Measurements from ENCODE around the gene ANKRD31. TPM values are rescaled to one million over a fixed set of nuclear protein-coding genes. Genes with fewer than 3 reads are reported as not detected.

ANKRD31 gene
- total RNA-seq, 1 experiment from 2014 or later: 0.28 TPM

DNA sequence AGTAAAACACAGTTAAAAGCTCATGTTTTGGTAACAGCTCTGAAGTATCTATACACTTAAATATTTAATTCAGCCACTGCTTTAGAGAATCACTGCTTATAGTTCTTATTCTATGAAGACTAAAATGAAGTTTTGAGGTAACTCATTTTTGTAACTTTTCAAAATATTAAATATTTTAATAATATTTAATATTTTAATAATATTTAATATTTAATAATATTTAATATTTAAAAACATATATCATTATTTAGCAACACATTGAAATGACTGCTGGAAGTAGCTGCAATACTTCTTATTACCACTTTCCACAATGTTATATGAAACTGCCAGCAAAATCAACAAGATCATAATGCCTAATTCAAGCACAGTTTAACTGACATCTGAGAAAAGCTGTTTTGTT, 165.6 kb downstream of the ANKRD31 start:
- H3K4me1 Mint-ChIP-seq (ENCODE audit: insufficient read depth, unreplicated experiment): peaks cover 8% of the 10 kb centered on the region
- CTCF ChIA-PET: no interaction called here
- DNase-seq (ENCODE audit: unreplicated experiment): no peak
- no peak overlapping the region for H3K27ac Mint-ChIP-seq (ENCODE audit: low read depth, unreplicated experiment)
- no peaks in the 10 kb centered on the region for H3K27me3 Mint-ChIP-seq (ENCODE audit: insufficient read depth, unreplicated experiment)
- H3K4me3 Mint-ChIP-seq (ENCODE audit: unreplicated experiment): no peak overlapping the region
- TF ChIP-seq, protein P1, sequence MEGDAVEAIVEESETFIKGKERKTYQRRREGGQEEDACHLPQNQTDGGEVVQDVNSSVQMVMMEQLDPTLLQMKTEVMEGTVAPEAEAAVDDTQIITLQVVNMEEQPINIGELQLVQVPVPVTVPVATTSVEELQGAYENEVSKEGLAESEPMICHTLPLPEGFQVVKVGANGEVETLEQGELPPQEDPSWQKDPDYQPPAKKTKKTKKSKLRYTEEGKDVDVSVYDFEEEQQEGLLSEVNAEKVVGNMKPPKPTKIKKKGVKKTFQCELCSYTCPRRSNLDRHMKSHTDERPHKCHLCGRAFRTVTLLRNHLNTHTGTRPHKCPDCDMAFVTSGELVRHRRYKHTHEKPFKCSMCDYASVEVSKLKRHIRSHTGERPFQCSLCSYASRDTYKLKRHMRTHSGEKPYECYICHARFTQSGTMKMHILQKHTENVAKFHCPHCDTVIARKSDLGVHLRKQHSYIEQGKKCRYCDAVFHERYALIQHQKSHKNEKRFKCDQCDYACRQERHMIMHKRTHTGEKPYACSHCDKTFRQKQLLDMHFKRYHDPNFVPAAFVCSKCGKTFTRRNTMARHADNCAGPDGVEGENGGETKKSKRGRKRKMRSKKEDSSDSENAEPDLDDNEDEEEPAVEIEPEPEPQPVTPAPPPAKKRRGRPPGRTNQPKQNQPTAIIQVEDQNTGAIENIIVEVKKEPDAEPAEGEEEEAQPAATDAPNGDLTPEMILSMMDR (IDR thresholded peaks at IDR 0.05; ENCODE audit: unreplicated experiment): no peak
- no TSS peak for BruUV-seq (replicated peaks)
- POLR2A ChIA-PET: interaction anchor here (0.6 to 1.6 kb wide), 3 partner anchors 20 to 165 kb away, joined by 3 read pairs; no protein-coding TSS in a partner anchor
- H3K9me3 Mint-ChIP-seq (ENCODE audit: unreplicated experiment): no peaks in the 10 kb centered on the region
- H3K36me3 Mint-ChIP-seq (ENCODE audit: insufficient read depth, unreplicated experiment): no peaks in the 10 kb centered on the region
- intact Hi-C loops (cut with micrococcal nuclease): no loop called here

DNA sequence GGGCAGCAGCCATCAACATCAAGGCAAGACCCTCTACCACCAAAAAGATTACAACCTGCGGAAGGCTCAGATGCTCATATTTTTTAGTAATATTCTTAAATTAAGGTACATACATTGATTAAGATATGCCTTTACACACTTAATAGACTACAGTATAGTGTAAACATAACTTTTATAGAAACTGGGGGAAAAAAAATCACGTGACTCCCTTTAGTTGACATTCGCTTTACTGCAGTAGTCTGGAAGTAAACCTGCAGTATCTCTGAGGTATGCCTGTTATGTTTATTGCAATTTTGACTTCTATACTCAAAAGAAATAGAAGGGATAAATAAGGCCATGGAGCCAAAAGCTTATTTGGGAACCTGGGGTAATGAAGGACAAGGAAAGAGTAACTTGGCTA, 169.2 kb downstream of the ANKRD31 start:
- Mint-ChIP-seq H3K27ac (ENCODE audit: low read depth, unreplicated experiment) (no peak overlapping the region), H3K4me3 (ENCODE audit: unreplicated experiment) (no peak overlapping the region), H3K27me3 (ENCODE audit: insufficient read depth, unreplicated experiment) (no peaks in the 10 kb centered on the region), H3K9me3 (ENCODE audit: unreplicated experiment) (no peaks in the 10 kb centered on the region), H3K36me3 (ENCODE audit: insufficient read depth, unreplicated experiment) (no peaks in the 10 kb centered on the region), H3K4me1 (ENCODE audit: insufficient read depth, unreplicated experiment) (peaks cover 7% of the 10 kb centered on the region)
- DNase-seq (ENCODE audit: unreplicated experiment): no peak
- POLR2A ChIA-PET: no interaction called here
- TF ChIP-seq, protein P1 (IDR thresholded peaks at IDR 0.05; ENCODE audit: unreplicated experiment): no peak
- no TSS peak for BruUV-seq (replicated peaks)
- intact Hi-C loops (cut with micrococcal nuclease): no loop called here
- CTCF ChIA-PET: no interaction called here

DNA sequence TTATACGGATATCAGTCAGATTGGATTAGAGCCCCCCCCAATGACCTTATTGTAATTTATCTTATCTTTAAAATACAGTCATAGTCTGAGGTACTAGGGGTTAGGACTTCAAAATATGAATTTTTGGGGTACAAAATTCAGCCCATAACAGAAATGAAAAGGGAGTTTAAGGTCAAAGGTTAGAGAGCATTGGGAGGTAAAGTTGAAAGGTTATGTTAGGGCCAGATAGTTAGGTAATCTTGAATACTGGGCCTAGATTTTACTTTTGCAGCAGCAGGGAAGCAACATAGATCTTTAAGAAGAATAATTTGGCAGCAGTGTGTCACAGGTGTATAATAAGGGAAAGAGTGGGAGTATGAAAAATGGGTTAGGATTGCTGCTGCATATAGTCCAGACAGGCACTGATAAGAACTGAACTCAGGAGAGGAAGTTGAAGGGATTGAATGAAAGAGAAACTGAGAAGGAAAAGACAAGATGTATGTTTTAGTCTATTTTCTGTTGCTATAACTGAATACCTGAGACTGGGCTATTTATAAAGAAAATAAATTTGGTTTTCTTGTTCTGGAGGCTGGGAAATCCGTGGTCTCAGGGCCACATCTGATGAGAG, 173.7 kb downstream of the ANKRD31 start:
- intact Hi-C loops (cut with micrococcal nuclease): no loop called here

DNA sequence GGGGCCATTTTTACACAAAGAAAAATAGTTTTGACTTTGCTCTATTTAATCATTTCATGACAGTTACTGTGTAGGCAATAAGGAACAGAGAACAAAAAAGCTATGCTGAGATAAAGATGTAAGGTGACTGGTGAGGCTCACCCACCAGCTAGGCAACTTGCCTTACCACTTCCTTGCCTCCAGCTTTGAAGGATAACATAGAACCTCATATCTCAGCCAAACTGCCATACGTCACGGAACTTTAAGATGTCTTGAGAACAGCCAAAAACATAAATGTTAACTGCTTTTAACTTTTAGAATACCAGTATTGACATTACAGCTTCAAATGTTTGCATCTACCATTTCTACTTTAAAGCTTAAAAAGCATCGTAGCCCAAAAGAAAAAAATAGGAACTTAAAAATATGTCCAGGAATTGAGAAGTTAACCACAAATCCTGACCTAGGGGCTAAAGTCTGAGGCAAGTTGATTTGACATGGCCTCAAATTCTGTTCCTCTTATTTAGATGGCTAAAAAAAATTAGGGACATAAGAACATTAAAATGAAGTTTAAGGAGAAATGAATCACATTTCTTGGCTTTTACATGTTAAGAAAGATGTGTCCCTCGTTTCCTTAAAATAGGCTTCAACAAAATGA, 176.6 kb downstream of the ANKRD31 start:
- Mint-ChIP-seq H3K27me3 (ENCODE audit: insufficient read depth, unreplicated experiment) (no peaks in the 10 kb centered on the region), H3K9me3 (ENCODE audit: unreplicated experiment) (no peaks in the 10 kb centered on the region), H3K36me3 (ENCODE audit: insufficient read depth, unreplicated experiment) (no peaks in the 10 kb centered on the region), H3K4me3 (ENCODE audit: unreplicated experiment) (no peak overlapping the region), H3K27ac (ENCODE audit: low read depth, unreplicated experiment) (no peak overlapping the region), H3K4me1 (ENCODE audit: insufficient read depth, unreplicated experiment) (no peaks in the 10 kb centered on the region)
- DNase-seq (ENCODE audit: unreplicated experiment): no peak
- intact Hi-C loops (cut with micrococcal nuclease): loop anchor here (10.0 kb wide), 1 partner anchor 175 kb away; the partner anchor contains the start of gene ANKRD31
- TF ChIP-seq, protein P1 (IDR thresholded peaks at IDR 0.05; ENCODE audit: unreplicated experiment): no peak
- POLR2A ChIA-PET: interaction anchor here (0.5 to 1.1 kb wide), 4 partner anchors 10 to 665 kb away, joined by 3 read pairs; no protein-coding TSS in a partner anchor
- CTCF ChIA-PET: interaction anchor here (1.2 kb wide), 1 partner anchor 9 kb away, joined by 7 read pairs; no protein-coding TSS in a partner anchor
- no TSS peak for BruUV-seq (replicated peaks)

More for the DNA sequence above, 173.7 kb downstream of the ANKRD31 start:
- no peaks in the 10 kb centered on the region for H3K36me3 Mint-ChIP-seq (ENCODE audit: insufficient read depth, unreplicated experiment)
- H3K4me1 Mint-ChIP-seq (ENCODE audit: insufficient read depth, unreplicated experiment): no peaks in the 10 kb centered on the region
- H3K4me3 Mint-ChIP-seq (ENCODE audit: unreplicated experiment): no peak overlapping the region
- no peak for DNase-seq (ENCODE audit: unreplicated experiment)
- H3K27me3 Mint-ChIP-seq (ENCODE audit: insufficient read depth, unreplicated experiment): no peaks in the 10 kb centered on the region
- TF ChIP-seq, protein P1 (IDR thresholded peaks at IDR 0.05; ENCODE audit: unreplicated experiment): no peak
- POLR2A ChIA-PET: interaction anchor here (1.6 kb wide), 1 partner anchor 11 kb away, joined by 5 read pairs; the partner anchor contains the start of gene GCNT4
- no peaks in the 10 kb centered on the region for H3K9me3 Mint-ChIP-seq (ENCODE audit: unreplicated experiment)
- no peak overlapping the region for H3K27ac Mint-ChIP-seq (ENCODE audit: low read depth, unreplicated experiment)
- CTCF ChIA-PET: interaction anchor here (0.6 kb wide), 1 partner anchor 9 kb away, joined by 3 read pairs; no protein-coding TSS in a partner anchor
- no TSS peak for BruUV-seq (replicated peaks)
